Motor neuron (in vitro differentiated cells): ENCODE measurements around the gene TAMALIN. TPM values are rescaled to one million over a fixed set of nuclear protein-coding genes. Genes with fewer than 3 reads are reported as not detected.

Experiments used
- ATAC-seq, 8 experiments: fragments of 200-7000 bp; cut with Tn5 transposase; replicated peaks in 6 of 8; 2 replicates each; pipeline ENCODE4 v1.8.0; 2021; ENCODE audit warnings: mild to moderate bottlenecking in 8 of 8, moderate library complexity in 8 of 8
- H3K27ac ChIP-seq, 2 donors: fragments of 250-450 bp; sonication (Bioruptor Pico); 2 replicates each; pipeline ENCODE4 v1.9.0; 2021; ENCODE audit warnings: antibody characterized with exemption in 2 of 2, mild to moderate bottlenecking in 2 of 2, moderate library complexity in 1 of 2
- H3K4me1 ChIP-seq, 2 donors: fragments of 250-450 bp; sonication (Bioruptor Pico); replicated peaks in 1 of 2; 2 replicates each; pipeline ENCODE4 v1.6.1; 2021; ENCODE audit warnings: antibody characterized with exemption in 2 of 2, mild to moderate bottlenecking in 2 of 2, moderate library complexity in 1 of 2
- H3K4me3 ChIP-seq, 5 donors: fragments of 250-450 bp; sonication (Bioruptor Pico); 2 replicates each; pipeline ENCODE4 v1.9.0; 2021; ENCODE audit warnings: antibody characterized with exemption in 5 of 5, mild to moderate bottlenecking in 5 of 5, moderate library complexity in 4 of 5
- WGBS, 10 experiments: fragments of 450-650 bp; shearing (Covaris generic); methylation state at CpG; one replicate each; pipeline ENCODE4 v1.0.0; 2022; 5-methylcytosine and 5-hydroxymethylcytosine counted together
- in situ Hi-C, 9 experiments: fragments of 400-800 bp; cut with MboI; loops; one replicate each; pipeline ENCODE4 v1.15.0; 2021; ENCODE audit warnings: low sequenced_read_pairs in 9 of 9, low pct_unique_long_range_greater_than_20kb in 2 of 9; ENCODE audit not compliant: unreplicated experiment in 9 of 9
- total RNA-seq, 8 experiments: library from RNA; unstranded; fragments of 300-600 nt; gene quantifications; 2 replicates each; pipeline versions ENCODE4 v1.2.3 to v1.2.4, GENCODE V29; 2022

TAMALIN gene
- total RNA-seq, 8 experiments from 2014 or later, result 2.9 to 45.8 (median 5.7) TPM

DNA sequence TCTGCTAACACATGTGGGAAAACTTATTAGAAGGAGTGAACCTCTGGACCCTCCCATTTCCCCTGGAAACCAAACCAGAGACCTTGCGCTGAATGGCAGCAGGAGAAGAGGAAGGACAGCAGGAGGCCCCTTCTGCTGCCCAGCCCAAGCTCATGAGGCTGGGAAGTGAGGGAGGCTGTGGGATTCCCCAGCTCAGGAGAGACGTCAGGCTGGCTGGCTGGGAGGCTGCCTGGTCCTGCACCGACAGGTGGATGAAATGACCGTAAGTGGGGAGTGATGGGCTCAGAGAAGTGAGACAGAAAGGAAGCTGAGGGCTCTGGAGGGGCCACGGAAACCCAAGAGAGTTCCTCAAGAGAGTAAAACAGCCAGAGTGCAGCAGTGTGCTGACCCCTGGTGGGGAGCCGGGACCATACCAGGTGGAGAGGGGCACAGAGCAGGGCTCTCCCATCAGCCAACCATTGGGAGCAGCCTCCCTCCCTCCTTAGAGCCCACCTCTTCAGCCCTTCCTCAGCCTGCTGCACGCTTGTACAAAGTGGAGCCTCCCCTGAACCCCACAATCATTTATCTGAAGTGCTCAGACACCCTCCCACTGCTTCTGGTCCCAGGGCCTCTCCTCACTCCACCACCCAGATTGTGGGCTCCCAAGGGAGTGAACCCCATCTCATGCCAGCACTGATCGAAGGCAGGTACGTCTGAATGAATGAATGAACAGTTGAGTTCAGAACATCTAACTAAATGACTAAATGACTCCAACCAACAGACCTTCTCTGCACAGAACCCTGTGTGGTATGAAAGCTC, 14.0 kb downstream of the TAMALIN start:
- Histone ChIP-seq H3K4me1 (peaks cover 17 to 33% of the 10 kb centered on the region in 2 donors), H3K27ac (no peak overlapping the region), H3K4me3 (no peak overlapping the region)
- in situ Hi-C loops, result loop anchor here in 2 of 9 experiments (10.0 kb wide), 1 partner anchor 64 kb away; no protein-coding TSS in a partner anchor
- ATAC-seq, result peak; percentile 6 to 56 (median 20)
- 17 to 60% (median 40%) methylated on average over 1 to 6 of the region's 9 CpGs; no CpG with 5 or more reads in 3 of the 10 experiments for WGBS, 10 experiments

DNA sequence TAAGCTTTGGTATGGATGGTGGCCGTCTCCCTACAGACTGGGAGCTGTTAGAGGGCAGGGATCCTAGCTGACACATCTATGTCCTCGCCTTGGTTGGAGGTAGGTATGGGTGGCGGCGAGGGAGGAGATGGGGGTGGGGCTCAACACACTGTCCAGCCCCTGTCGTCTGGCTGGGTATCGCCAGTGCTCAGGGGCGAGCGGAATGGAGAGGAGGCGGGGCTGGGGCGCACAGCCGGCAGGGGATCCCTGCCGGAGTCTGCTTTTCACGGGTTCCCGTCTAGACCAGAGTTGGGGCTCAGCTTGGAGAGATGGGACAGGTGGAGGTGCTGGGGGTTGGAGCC, 16.1 kb downstream of the TAMALIN start:
- in situ Hi-C loops, result loop anchor here in 2 of 9 experiments (10.0 kb wide), 1 partner anchor 62 kb away; no protein-coding TSS in a partner anchor
- H3K27ac ChIP-seq, result peak overlapping the region in 1 of 2 donors; percentile 42
- WGBS, 10 experiments, result 40 to 80% (median 80%) methylated on average over 1 of the region's 14 CpGs; no CpG with 5 or more reads in 7 of the 10 experiments
- peak in 2 of 8 experiments; percentile 5 to 8 for ATAC-seq
- peaks cover 34 to 47% of the 10 kb centered on the region in 2 donors for H3K4me1 ChIP-seq
- peak overlapping the region; percentile 32 to 50 (median 40) for H3K4me3 ChIP-seq

- 2% methylated on average over 9 of the region's 70 CpGs; no CpG with 5 or more reads in 9 of the 10 experiments for WGBS, 10 experiments
- peak; percentile 27 to 85 (median 76) for ATAC-seq
- in situ Hi-C loops, result loop anchor here in 2 of 9 experiments (10.0 kb wide), 1 partner anchor 61 kb away; no protein-coding TSS in a partner anchor
- peak overlapping the region; percentile 32 to 50 (median 40) for H3K4me3 ChIP-seq
- peaks cover 33 to 47% of the 10 kb centered on the region in 2 donors for H3K4me1 ChIP-seq
- peak overlapping the region in 1 of 2 donors; percentile 42 for H3K27ac ChIP-seq
These were observed 16.6 kb downstream of the TAMALIN start for GRCh38 chr12:52023182-52023975.

DNA sequence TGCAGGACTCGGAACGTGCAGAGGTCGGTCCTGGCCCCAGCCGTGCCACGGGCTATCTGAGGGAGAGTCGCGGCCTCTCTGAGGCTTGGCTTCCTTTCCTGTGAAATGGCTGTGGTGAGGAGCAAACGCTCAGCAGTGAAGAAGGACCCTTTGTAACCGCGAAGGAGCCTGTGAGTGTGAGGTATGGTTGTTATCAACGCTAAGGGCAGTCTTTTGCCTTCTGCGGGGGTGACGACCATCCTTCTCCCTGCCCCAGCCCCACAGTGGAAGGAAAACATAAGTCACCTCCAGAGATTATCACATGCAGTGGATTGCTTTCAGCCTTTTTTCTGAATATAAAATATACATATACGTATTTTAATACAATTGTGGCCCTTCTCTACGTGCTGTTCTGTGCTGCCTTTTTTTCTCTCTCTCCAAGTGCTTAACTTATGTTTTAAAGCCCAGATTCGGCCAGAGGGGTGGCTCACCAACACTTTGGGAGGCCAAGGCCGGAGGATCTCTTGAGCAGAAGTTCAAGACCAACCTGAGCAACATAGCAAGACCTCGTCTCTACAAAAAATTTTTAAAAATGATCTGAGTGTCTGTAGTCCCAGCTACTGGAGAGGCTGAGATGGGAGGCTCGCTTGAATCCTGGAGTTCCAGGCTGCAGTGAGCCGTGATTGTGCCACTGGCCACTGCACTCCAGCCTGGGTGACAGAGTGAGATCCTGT, 17.4 kb downstream of the TAMALIN start:
- Histone ChIP-seq H3K4me3 (peak overlapping the region; percentile 32 to 50 (median 40)), H3K4me1 (peaks cover 25 to 41% of the 10 kb centered on the region in 2 donors), H3K27ac (peak overlapping the region in 1 of 2 donors; percentile 15)
- no peak for ATAC-seq
- in situ Hi-C loops, result loop anchor here in 2 of 9 experiments (10.0 kb wide), 1 partner anchor 61 kb away; no protein-coding TSS in a partner anchor
- 37 to 100% (median 55%) methylated on average over 2 to 10 of the region's 20 CpGs for WGBS, 10 experiments

DNA sequence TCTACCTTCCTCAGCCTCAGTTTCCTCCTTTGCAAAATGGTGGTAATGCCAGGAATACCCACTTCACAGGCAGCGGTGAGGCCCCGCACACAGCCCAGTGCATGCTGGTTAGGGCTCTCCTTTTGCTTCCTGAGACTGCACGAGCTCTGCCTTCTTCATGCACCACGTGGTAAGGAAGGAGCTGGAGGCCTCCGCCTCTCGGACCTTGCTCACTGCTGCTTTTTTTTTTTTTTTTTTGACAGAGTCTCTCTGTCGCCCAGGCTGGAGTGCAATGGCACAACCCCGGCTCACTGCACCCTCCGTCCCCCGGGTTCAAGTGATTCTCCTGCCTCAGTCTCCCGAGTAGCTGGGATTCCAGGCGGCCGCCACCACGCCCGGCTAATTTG, 18.1 kb downstream of the TAMALIN start:
- in situ Hi-C loops, result loop anchor here in 2 of 9 experiments (10.0 kb wide), 1 partner anchor 60 kb away; no protein-coding TSS in a partner anchor
- no peak for ATAC-seq
- no peak overlapping the region for H3K4me3 ChIP-seq
- H3K4me1 ChIP-seq, result peaks cover 27 to 44% of the 10 kb centered on the region in 2 donors
- H3K27ac ChIP-seq, result no peak overlapping the region
- 59 to 100% (median 90%) methylated on average over 1 to 6 of the region's 15 CpGs; no CpG with 5 or more reads in 3 of the 10 experiments for WGBS, 10 experiments

DNA sequence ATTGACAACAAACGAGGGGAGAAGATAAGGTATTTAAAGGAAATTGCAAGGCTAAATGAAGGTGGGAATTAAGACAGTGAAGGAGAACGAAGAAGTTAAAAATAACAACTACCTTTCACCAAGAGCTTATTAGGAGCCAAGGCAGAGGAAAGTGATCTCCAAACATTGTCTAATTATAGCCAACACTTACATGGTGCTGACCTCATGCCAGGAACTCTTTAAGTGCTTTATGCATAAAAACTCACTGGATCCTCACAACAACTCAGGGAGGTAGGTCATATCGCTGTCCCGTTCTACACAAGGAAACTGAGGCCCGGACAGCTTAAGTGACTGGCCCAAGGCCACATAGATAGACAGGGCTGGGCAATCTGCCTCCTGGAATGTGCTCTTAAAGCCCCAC, 19.5 kb downstream of the TAMALIN start:
- in situ Hi-C loops, result loop anchor here in 2 of 9 experiments (10.0 kb wide), 1 partner anchor 59 kb away; no protein-coding TSS in a partner anchor
- peaks cover 27 to 43% of the 10 kb centered on the region in 2 donors for H3K4me1 ChIP-seq
- ATAC-seq, result no peak
- no peak overlapping the region for H3K4me3 ChIP-seq
- 0 to 96% (median 78%) methylated on average over 1 to 5 of the region's 5 CpGs; no CpG with 5 or more reads in 1 of the 10 experiments for WGBS, 10 experiments
- no peak overlapping the region for H3K27ac ChIP-seq

DNA sequence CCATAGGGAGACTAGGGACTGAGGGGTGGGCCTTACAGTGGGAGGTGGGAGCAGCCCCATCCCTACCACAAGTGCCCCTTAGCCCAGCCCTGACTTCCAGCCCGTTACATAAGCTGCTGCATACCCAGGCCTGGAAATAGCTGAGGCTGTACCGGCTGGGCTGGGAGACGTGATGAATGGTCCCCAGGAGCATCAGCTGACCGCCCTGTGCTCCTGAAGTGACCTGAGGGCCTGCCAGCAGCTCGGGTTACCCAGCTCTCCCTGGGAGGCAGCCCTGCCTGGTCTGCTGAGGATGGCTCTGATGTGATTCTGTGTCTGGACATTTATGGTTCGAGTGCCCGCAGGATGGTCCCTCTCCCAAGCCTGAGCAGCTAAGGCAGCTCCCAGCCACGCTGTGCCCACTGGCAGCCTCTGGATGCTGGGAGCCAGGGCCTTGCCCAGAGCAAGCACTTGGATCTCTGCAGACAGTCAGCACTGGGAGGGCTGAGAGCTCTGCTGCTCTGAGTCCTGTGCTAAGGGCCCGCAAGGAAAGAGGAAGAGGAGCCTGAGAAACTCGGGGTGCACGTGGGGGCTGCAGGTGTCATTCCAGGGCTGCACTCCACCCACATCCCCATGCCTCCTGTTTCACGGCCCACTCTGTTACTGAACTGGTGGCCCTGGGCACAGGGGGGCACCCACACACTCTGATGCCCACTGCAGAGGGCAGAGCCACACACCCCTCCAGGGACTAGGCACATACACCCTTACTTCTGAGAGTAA, 20.5 kb downstream of the TAMALIN start:
- ATAC-seq, result peak in 3 of 8 experiments; percentile 1 to 10 (median 8)
- no peak overlapping the region for H3K4me3 ChIP-seq
- in situ Hi-C loops, result loop anchor here in 2 of 9 experiments (10.0 kb wide), 1 partner anchor 58 kb away; no protein-coding TSS in a partner anchor
- peaks cover 35 to 46% of the 10 kb centered on the region in 2 donors for H3K4me1 ChIP-seq
- no peak overlapping the region for H3K27ac ChIP-seq
- 20 to 100% (median 68%) methylated on average over 1 to 6 of the region's 12 CpGs; no CpG with 5 or more reads in 4 of the 10 experiments for WGBS, 10 experiments

- 0 to 100% (median 4%) methylated on average over 1 to 2 of the region's 4 CpGs; no CpG with 5 or more reads in 6 of the 10 experiments for WGBS, 10 experiments
- in situ Hi-C loops, result loop anchor here in 2 of 9 experiments (10.0 kb wide), 1 partner anchor 55 kb away; no protein-coding TSS in a partner anchor
- ATAC-seq, result peak; percentile 2 to 45 (median 26)
- Histone ChIP-seq H3K27ac (no peak overlapping the region), H3K4me1 (peaks cover 41 to 44% of the 10 kb centered on the region in 2 donors), H3K4me3 (no peak overlapping the region)
These were observed 22.9 kb downstream of the TAMALIN start for GRCh38 chr12:52029685-52030084.

DNA sequence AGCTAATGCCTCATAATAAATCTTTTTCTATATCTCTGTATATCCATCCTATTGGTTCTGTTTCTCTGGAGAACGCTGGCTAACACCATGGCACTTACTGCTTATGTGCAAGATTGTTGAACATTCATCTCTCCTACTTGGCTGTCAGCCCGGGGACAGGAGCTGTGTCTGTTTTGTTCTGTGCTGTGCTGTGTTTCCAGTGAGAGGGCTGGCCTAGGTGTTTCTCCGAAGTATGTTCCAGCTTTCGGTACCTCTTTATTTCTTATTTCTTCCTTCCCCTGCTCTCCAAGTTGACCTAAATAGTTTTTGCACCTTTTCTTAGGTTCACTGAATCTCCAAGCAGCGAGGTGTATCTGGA, 25.7 kb downstream of the TAMALIN start:
- Histone ChIP-seq H3K4me3 (peak overlapping the region; percentile 24 to 33 (median 31)), H3K4me1 (peaks cover 21 to 29% of the 10 kb centered on the region in 2 donors), H3K27ac (peak overlapping the region; percentile 40 to 68)
- ATAC-seq, result peak; percentile 10 to 38 (median 22)
- in situ Hi-C loops, result no loop called here
- WGBS, 10 experiments, result 0 to 19% (median 3%) methylated on average over 1 to 5 of the region's 5 CpGs; no CpG with 5 or more reads in 2 of the 10 experiments

- ATAC-seq, result peak; percentile 87 to 95 (median 90)
- peaks cover 21 to 30% of the 10 kb centered on the region in 2 donors for H3K4me1 ChIP-seq
- peak overlapping the region; percentile 29 to 33 (median 32) for H3K4me3 ChIP-seq
- peak overlapping the region; percentile 68 to 86 for H3K27ac ChIP-seq
- in situ Hi-C loops, result no loop called here
- WGBS, 10 experiments, result 0 to 9% (median 2%) methylated on average over 3 to 19 of the region's 48 CpGs; no CpG with 5 or more reads in 3 of the 10 experiments
These were observed 26.2 kb downstream of the TAMALIN start for GRCh38 chr12:52032804-52033445.
